GM21717 (cell line): ENCODE results near the gene BRD3OS.

Source experiments
- ATAC-seq: cut with Tn5 transposase; IDR thresholded peaks from one replicate; pipeline ENCODE4 v1.9.1; 2021; ENCODE audit warnings: mild to moderate bottlenecking, moderate library complexity; ENCODE audit not compliant: unreplicated experiment

BRD3OS gene

DNA sequence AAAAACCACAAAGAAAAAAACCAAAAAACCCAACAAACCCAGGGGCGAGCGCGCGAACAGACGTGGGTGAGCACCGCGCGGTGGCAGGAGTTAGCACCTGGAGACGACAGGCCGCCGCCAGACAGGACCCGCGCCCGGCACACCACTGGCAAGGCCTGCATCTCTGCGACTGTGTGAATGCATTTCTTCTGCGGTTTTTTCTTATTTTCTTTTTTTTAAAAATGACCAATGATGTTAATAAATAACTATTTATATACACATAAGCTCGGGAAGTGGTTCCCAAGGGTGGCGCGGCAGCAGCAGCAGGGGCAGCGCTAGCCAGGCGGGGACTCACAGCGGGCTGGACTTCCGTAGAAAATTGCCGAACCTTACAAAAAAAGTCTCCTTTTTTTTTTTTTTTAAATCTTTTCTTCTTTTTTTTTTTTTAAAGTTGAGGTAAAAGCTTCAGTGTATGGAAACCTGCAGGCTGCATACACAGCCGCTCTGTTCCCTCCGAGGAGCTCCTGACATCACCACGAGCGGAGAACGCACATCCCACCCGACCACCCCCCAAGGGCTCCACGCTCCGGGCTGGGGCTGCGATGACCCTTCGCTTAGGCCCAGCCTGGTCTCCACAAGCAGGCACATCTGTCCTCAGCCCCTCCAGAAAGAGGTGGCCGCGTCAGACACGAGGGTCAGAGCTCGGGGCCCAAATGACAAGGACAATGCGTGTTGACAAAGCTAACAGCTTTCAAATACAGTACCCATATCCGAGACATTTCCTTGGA is 7.4 kb downstream of the BRD3OS start:
- no peak for ATAC-seq

DNA sequence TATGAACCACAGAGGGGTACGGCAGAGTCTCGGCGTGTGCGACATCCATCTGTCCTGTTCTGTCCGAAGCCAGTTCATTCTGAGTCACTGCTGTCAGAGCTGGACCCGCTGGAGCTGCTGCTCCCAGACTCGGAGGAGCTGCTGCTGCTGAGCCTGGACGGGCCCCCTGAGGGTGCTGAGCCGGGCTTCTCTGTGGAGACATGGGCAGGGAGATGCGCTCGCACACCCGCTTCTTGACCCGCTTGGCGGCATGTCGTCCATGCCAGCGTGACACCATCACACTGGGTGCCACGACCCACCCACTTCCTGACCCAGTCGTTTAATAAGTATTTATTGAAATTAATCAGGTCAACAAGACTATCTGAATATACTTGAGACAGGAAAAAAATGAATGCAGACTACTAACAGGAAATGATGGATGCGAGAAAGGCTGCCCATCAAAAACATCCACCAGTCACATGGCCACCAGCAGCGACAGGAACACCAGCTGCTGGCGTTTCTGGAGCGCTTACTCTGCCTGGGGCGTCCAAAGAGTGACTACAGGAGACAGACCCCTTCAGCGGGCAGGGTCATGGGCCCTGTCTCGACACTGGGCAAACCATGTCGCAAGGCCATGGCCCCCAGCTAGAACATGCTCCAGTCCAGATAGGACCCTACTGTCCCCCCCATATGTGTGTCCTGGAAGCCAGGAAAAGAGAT is 8.4 kb downstream of the BRD3OS start:
- no peak for ATAC-seq

DNA sequence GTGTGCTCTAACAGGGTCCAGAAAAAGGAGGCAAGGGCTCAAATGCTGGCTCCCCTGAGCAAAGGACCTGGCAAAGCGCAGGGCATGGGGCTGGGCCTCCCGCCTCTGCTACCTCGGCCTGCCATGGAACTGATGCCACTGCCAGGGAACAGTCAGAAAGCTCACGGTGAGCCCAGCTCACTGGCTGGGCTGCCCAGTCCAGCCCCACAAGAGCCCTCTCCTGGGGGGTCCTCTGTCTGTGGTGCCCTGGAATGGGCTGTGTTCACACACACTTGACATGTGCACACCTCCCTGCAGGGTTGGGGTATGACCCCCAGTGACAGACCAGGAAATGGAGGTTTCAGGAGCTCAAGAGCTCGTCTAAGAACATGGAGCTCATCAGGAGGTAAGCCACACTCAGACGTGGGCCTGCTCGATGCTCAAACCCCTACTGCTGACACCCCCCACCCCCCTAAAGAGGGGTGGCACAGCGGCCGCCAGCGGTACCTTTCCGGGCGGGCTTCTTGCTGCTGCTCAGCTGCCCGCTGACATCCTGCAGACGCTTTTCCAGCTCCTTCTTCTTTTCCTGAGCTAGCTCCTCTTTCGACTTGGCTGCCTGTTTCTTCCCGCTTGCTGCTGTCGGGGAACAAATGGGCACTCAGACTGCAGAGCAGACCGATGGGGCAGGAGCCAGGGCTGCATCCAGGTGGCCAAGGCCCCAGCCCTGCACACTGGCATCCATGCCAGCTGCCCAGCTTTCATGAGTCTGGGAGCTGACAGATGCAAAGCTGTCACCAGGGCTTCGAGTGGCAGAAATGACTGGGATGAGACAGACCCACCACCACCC is 9.1 kb downstream of the BRD3OS start:
- no peak for ATAC-seq

DNA sequence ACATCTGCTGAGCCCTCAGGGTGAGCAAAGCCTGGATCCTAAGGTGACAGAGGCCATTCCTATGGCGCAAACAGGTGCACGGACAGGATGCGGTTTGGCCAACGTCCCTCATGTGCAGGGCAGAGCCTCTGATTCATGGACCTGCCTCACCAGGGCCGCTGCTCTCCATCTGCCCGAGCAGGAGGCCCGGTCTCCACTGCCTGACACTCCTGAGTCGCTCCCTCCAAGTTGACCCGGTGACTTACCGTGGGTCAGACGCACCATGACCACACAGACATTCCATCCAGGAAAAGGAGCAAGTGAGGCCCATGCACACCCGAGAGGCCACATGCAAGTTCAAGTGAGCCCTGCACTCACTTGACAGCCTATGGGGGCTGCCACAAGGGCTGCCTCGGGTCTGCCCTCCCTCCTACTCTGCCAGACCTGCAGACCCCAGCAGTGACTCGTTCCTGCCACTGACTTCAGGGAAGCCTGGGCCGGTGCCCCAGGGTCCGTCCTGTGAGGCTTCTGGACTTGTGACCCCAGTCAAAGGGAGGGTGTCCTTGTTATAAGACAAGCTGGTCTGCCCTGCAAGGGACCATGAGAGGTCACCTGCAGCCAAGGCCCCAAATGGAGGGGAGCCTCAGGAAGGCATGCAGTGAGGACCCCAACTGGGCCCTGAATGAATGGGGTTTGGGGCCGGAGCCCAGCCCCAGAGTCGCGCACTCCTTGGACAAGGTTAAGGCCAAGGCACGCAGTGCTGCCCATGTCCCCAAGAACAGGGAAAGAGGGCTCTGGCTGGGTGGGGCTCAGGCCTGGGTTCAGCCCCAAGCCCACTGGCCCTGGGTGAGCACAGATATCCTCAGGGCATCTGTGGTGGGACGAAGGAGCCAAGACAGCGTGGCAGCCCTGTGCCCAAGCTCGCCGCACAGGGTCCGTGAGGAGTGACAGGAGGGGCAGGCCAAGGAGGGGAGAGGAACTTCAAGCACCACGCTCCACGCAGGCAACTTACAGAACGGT is 10.1 kb downstream of the BRD3OS start:
- ATAC-seq: no peak

DNA sequence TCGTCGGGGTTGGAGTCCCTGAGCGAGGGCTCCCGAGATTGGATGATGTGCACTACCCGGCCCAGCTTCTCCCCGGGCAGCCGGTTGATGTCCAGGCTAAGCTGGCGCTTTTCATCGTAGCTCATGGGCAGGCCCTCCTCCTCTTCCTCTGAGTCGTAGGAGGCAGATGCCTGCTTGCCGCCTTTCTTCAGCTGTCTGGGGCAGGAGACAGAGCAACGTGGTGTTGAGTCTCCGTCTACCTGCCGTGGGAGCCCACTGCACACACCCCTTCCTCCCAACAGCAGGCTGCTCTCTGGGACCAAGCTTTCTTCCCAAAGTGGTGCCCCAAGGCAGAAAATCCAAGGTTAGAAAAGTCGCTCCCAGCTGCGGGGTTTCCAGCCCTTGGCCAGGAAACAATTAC is 10.8 kb downstream of the BRD3OS start:
- no peak for ATAC-seq

DNA sequence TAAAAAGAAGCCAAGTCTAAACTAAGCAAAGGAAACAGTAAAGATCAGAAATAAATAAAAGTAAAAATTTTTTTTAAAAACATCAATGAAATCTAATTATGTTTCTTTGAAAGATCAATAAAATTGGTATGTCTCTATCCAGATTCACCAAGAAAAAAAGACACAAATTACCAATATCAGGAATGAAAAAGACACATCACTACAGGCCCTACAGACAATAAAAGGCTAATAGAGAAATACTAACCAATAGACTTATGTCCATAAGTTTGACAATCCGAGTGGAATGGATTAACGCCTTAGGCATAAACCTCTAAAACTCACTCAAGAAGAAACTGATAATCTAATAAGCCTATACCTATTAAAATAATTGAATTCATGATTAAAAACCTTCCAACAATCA is 12.4 kb downstream of the BRD3OS start:
- ATAC-seq: no peak

DNA sequence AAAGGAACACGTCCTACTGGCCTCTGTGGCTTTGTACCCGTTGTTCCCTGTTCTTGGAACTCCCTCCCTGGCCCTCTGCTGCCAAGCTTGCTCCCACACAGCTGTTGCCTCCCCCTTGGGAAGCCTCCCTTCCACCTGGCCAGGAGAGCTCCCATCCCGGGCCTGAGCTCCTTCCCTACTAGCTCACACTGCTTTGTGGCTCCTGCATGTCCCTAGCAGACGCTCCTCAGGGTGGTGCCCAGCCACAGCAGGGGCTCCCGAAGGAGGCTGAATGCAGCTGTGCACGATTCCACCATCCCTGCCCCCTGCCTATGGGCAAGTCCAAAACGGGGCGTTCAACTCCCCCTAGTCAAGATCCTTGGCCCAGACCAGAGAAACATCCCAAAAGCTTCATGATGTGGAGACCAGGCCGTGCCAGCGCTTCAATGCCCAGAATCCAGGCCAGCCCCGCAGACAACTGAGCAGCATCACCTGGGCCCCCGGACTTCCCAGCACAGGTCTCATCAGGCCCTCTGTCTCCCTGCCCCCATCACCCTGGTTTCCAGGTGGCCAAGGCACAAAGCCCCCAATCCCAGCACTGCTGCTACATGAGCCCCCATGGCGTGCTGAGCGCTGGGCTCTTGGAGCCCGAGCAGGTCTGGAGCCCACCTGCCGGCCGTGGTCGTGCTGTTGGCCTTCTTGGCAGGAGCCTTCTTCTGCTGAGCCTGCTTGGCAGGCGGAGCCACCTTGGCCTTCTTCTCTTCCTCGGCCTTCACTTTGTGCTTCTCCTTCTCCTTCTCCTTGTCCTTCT is 14.3 kb downstream of the BRD3OS start:
- no peak for ATAC-seq

DNA sequence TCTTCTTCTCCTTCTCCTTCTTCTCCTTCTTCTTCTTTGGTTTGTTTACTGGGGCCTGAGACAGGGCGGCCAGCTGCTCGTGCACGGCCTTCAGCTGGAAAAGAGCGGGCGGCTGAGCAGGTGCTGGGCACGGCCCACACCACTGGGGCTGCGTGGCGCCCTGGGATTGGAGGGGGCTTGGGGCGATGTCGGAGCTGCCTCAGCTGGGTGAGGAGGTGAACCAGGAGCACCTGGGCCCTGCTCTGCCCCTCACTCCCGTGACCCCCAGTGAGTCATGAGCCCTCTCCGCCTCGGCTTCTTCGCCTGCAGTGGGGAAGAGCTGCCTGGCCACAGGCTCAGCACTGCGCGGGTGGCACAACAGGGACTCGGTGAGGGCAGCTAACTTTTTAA is 14.9 kb downstream of the BRD3OS start:
- ATAC-seq: no peak

DNA sequence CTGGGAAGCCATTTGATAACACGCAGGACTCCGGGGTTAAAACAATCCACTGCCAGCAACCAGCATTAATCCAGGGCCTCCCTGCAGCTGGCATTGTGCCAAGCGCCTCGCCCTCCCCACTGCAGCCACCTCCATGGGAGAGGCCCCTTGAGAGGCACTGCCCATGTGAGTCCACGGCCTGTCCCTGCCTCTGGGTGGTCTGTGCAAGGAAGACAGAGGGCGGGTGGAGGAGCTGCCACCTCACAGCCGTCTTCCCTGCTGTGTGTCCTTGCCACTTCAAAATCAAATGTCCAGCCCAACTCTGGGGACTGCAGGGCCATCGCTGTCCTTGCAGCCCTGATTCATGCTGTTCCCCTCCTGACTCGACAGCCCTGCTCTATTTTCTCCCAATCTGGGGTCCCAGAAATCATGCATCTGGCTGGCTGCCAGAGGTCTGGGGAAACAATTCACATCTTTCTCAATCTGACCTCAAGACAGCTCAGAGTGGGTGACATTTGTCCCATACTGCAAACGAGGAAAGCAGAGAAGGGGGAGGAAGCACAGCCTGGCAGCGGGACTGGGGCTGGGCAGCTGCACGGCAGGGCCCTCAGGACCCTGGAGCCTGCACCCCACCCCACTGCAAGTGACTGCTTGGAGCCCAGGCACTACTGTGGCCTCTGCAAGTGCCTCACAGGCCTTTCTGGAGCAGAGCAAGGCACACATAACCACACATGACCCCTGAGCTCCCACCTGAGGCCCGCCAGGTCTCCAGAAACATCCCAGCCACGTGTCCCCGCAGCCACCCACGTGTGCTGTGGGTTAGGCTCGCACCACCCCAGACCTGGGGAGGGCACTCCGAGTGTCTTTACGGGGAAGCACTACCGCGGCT is 15.7 kb downstream of the BRD3OS start:
- no peak for ATAC-seq

DNA sequence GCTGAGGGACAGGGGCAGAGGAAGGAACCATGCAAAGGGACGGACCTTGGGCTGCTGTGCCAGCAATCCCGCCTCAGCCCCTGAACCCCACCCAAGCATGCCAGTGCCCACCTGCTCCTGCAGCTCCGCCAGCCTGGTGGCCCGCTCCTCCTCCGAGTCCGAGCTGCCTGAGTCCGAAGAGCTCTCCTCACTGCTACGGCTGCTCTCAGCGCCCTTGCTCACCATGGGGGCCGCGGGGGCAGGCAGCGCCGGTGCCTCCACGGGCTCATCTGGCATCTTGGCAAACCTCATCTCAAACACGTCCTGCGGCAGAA is 16.3 kb downstream of the BRD3OS start:
- no peak for ATAC-seq

DNA sequence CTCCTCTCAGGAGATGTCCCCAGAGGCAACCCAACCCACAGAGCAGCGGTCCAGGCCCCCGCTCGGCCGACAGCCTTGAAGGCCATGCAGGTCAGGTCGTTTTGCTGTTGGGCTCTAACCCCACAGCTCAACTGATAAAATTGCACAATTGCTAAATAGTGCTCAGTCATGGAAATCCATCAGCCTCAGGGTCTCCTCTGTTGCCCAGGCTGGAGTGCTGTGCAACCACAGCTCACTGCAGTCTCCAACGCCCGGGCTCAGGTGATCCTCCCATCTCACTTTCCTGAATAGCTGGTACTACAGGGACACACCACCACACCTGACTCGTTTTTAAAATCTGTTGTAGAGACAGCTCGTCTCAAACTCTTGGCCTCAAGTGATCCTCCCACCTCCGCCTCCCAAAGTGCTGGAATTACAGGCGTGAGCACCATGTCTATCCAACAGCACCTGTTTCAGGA is 18.3 kb downstream of the BRD3OS start:
- no peak for ATAC-seq

DNA sequence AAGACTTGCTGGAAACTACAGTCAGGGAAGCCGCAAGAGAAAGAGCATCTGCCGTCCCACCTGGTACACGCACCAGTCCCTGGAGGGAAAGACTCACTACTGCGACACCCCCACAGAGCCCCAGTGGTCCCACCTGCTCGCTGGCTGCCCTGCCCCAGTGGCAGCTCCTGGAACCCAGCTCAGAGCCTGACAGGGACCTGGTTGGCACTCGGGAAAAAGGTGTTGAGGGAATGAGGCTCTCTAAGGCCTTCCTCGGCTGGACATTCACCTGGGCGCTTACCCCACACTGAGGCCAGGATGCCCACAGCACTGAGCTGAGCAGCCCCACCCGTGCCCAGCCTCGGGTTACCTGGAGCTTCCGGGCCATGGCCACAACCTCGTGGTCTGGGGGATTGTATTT is 19.7 kb downstream of the BRD3OS start:
- no peak for ATAC-seq

DNA sequence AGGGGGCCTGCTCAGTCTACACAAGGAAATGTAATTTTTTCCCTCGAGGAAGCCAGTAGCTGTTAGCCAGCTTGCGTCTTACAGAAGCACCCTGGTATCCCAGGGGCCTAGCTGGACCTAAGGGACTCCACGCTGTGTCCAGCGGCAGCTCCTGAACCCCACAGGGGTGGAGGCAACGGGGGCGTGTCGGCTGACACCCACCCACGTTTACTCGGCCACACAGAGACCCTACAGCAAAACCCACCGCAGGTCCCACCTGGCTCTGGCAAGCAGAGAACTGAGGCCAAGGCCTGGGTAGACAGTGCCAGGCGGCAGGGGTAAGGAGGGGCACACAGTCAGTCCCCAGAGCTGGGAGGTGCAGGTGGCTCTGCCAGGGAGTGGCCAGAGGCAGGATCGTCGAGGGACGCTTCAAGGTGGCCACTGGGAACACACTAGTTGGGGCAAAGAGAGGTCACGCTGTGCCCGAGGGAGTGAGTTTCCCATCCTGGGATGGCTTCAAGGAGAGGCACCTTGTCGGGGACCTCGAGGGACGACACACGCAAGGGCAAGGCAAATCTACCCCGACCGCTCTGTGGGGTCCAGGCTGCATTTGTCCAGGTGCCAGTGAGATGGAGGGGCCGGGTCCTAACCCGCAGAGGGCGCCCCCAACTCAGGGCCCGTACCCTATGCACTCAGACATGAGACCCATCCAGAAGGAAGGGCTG is 20.7 kb downstream of the BRD3OS start:
- ATAC-seq: no peak

DNA sequence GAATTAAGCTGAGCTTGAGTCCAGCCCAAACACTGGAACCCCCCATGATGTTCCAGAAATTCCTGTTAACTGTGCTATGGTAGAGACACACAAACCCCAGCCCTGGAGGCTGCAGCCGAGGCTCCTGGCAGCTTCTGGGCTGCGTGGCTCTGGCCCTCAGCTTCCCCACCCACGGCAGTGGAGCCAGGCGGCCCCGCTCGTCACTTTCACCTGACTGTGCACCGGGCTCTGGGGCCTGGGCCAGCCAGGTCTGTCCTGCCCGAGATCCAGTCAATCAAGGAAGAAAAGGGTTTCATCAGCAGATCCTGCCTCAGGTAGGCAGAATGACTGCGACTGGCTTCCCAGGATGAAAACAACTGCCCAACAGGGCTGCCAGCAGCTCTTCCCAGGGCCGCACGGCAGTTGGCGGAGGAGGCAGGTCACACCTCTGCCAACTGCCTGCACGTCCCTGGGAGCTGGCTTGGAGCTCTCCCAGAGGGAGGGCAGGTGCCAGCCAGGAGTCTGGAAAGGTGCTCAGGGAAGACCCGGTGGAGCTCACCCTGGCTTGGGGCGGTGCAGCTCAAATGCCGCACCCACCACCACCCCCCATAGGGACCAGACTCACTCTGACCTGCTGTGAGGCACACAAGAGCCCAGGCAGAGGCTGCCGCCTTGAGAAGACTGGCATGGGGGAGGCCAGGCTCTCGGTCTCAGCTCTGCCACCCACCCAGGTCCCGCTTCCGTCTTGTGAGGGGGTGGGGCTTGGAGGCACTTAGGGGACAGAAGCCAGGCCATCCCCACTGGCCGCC is 21.8 kb downstream of the BRD3OS start:
- ATAC-seq: no peak

DNA sequence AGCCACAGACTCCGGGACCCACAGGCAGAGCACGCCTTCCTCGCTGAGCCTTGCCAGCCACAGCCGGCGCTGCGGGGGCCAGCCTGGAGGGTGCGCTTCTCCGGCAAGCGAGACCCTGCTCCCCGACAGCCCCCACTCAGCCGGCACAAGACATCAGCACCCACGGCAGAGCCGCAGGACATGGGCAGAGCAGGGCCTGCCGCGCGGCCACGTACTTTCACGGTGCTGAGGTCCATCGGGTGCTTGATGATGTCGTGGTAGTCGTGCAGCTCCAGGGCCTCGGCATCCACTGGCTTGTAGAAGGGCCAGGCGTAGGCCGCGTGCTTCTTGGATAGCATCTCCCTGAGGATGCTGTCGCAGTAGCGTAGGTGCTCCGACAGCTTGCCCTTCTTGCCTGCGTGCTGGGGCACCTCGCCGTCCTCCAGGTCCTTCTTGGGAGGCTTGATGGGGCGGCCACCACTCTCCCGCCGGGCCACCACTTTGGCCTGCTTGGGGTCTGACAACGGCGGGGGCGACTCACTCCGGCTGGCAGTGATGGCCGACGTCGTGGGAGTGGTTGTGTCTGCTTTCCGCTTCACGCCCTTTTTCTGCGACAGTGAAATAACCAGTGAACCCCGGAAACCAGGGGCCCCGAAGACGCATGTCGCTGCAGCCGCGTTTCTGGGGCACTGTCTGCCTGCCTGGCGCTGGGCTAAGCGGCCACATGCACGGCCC is 22.7 kb downstream of the BRD3OS start:
- ATAC-seq: no peak

DNA sequence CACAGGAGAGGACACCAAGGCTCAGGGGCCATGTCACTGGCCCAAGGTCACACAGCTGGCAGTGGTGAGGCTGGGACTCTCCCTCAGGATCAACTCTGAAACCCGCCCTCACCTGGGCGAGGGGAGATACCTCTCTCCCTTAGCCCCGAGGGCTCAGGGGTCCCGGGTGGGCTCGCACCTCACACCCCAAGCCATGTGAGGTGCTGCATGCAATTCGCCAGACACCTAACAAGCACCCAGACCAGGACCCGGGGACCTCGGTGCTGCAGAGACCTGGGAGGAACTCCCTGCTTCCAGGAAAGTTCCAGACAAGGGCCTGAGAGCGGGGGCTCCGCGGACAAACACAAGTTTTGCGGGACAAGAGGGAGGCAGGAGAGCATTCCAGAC is 23.3 kb downstream of the BRD3OS start:
- ATAC-seq: no peak

DNA sequence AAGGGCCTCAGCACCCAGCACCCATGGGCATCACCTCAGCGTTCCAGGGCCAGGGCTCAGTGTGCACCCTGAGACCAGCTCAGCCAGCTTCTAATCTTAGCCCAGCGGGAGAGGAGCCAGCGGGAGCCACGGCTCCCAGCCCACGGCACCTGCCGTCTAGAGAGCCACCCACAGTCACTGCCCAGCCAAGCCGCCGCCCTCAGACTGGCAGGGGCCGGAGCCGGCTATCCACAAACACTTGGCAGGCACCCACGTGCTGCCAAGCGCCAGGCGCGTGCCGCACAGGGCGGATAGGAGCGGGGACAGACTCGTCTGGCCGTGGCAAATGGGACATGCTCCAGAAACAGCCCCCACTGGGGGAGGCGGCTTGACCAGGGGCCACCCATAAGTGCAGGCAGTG is 24.0 kb downstream of the BRD3OS start:
- no peak for ATAC-seq
